Endothelial cell (in vitro differentiated cells): Measurements from ENCODE around the gene DIAPH2. TPM values are rescaled to one million over a fixed set of nuclear protein-coding genes. Genes with fewer than 3 reads are reported as not detected.
A peak's percentile ranks its signal among the peaks of the same experiment; 100 is the strongest.

Experiments
- DNase-seq: peaks from one replicate; pipeline ENCODE4 v3.0.0; 2021; ENCODE audit warnings: low spot score
- H3K27ac Mint-ChIP-seq: one replicate; pipeline ENCODE4 v1.8.0; 2021; ENCODE audit warnings: mixed read lengths, inconsistent platforms; ENCODE audit not compliant: unreplicated experiment
- H3K27me3 Mint-ChIP-seq: one replicate; pipeline ENCODE4 v1.8.0; 2021; ENCODE audit warnings: mild to moderate bottlenecking, moderate library complexity, mixed read lengths, inconsistent platforms; ENCODE audit not compliant: unreplicated experiment
- H3K36me3 Mint-ChIP-seq: one replicate; pipeline ENCODE4 v1.8.0; 2021; ENCODE audit warnings: mild to moderate bottlenecking, low read depth, mixed read lengths, inconsistent platforms; ENCODE audit not compliant: unreplicated experiment
- H3K4me1 Mint-ChIP-seq: one replicate; pipeline ENCODE4 v1.8.0; 2021; ENCODE audit warnings: mild to moderate bottlenecking, mixed read lengths, inconsistent platforms; ENCODE audit not compliant: unreplicated experiment
- H3K4me3 Mint-ChIP-seq: one replicate; pipeline ENCODE4 v1.8.0; 2021; ENCODE audit warnings: mild to moderate bottlenecking, mixed read lengths, inconsistent platforms; ENCODE audit not compliant: unreplicated experiment
- H3K9me3 Mint-ChIP-seq: one replicate; pipeline ENCODE4 v1.8.0; 2021; ENCODE audit warnings: mixed read lengths, inconsistent platforms; ENCODE audit not compliant: unreplicated experiment
- total RNA-seq: library from RNA; stranded (reverse); fragmentation: NEBNext Ultra II Directional; extraction: Animal tissue kit (Norgen Biotek cat#: 25700); gene quantifications from one replicate; pipeline ENCODE4 v1.2.1, GENCODE V29; 2021; ENCODE audit not compliant: unreplicated experiment
- TF ChIP-seq, protein P1 (sequence below): fragments of 200-600 bp; sonication (generic); IDR thresholded peaks from one replicate; pipeline ENCODE4 v1.5.0; 2021; ENCODE audit warnings: antibody characterized with exemption; ENCODE audit not compliant: unreplicated experiment

DIAPH2 gene
- total RNA-seq, 1 donor from 2014 or later: 45.3 TPM

- no peak overlapping the region for H3K4me3 Mint-ChIP-seq
Measured at GRCh38 chrX:97452283-97452682, 767.6 kb downstream of the DIAPH2 start.

DNA sequence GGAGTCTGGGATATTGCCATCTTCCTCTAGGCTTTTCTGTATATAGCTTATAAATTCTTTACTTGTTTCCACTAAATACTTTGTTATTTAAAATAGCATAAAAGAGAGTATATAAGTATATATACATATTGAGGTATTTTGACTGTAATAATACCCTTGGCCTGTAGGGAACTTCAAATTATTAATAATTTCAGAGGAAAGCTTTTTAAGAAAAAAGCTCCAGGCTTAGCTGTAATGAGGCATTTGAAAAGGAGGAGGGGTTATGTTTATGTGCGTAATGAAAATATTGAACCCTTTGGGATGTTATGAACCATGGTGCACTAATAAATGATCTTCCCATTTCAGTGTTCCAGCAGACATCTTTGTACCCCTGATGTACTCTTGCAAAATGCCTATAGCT is 777.1 kb downstream of the DIAPH2 start:
- no peak for DNase-seq
- Mint-ChIP-seq H3K36me3 (no peaks in the 10 kb centered on the region), H3K9me3 (no peaks in the 10 kb centered on the region), H3K4me1 (no peaks in the 10 kb centered on the region), H3K27me3 (peaks cover 2% of the 10 kb centered on the region), H3K4me3 (no peak overlapping the region), H3K27ac (no peak overlapping the region)
- TF ChIP-seq, protein P1, sequence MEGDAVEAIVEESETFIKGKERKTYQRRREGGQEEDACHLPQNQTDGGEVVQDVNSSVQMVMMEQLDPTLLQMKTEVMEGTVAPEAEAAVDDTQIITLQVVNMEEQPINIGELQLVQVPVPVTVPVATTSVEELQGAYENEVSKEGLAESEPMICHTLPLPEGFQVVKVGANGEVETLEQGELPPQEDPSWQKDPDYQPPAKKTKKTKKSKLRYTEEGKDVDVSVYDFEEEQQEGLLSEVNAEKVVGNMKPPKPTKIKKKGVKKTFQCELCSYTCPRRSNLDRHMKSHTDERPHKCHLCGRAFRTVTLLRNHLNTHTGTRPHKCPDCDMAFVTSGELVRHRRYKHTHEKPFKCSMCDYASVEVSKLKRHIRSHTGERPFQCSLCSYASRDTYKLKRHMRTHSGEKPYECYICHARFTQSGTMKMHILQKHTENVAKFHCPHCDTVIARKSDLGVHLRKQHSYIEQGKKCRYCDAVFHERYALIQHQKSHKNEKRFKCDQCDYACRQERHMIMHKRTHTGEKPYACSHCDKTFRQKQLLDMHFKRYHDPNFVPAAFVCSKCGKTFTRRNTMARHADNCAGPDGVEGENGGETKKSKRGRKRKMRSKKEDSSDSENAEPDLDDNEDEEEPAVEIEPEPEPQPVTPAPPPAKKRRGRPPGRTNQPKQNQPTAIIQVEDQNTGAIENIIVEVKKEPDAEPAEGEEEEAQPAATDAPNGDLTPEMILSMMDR: peak; percentile 46

More at GRCh38 chrX:97452283-97452682, 767.6 kb downstream of the DIAPH2 start:
- no peak for DNase-seq
- Mint-ChIP-seq H3K27me3 (no peaks in the 10 kb centered on the region), H3K27ac (no peak overlapping the region), H3K4me1 (peaks cover 4% of the 10 kb centered on the region), H3K36me3 (no peaks in the 10 kb centered on the region), H3K9me3 (no peaks in the 10 kb centered on the region)
- TF ChIP-seq, protein P1: no peak

GRCh38 chrX:97471071-97471470 is 786.4 kb downstream of the DIAPH2 start:
- TF ChIP-seq, protein P1: no peak
- H3K9me3 Mint-ChIP-seq: no peaks in the 10 kb centered on the region
- H3K4me1 Mint-ChIP-seq: no peaks in the 10 kb centered on the region
- no peak overlapping the region for H3K27ac Mint-ChIP-seq
- no peaks in the 10 kb centered on the region for H3K27me3 Mint-ChIP-seq
- no peak for DNase-seq
- H3K4me3 Mint-ChIP-seq: no peak overlapping the region
- no peaks in the 10 kb centered on the region for H3K36me3 Mint-ChIP-seq

DNA sequence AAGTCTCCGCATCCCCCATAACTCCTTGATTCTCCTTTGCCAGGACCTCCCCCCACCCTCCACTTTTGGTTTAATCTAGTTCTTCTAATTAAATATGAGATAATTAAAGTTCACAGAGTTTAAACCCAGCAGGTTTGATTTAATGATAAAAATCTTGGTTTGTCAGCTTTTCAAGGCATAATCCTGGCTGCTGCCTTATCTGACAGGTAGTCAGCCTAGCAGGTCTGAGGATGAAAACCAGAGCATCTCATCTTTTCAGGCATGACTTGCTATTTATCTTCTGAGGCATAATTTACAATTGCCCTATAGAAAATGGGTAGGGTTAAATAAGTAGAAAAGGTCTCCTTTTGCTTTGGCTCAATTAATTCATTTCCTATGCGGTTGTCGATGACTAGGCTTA is 790.3 kb downstream of the DIAPH2 start:
- H3K4me3 Mint-ChIP-seq: no peak overlapping the region
- no peaks in the 10 kb centered on the region for H3K36me3 Mint-ChIP-seq
- H3K27ac Mint-ChIP-seq: no peak overlapping the region
- no peaks in the 10 kb centered on the region for H3K4me1 Mint-ChIP-seq
- H3K27me3 Mint-ChIP-seq: peaks cover 2% of the 10 kb centered on the region
- no peaks in the 10 kb centered on the region for H3K9me3 Mint-ChIP-seq
- TF ChIP-seq, protein P1: no peak
- DNase-seq: no peak

GRCh38 chrX:97479106-97479890 is 794.7 kb downstream of the DIAPH2 start:
- H3K27me3 Mint-ChIP-seq: peaks cover 2% of the 10 kb centered on the region
- DNase-seq: no peak
- peaks cover 10% of the 10 kb centered on the region for H3K4me1 Mint-ChIP-seq
- TF ChIP-seq, protein P1: no peak
- H3K36me3 Mint-ChIP-seq: no peaks in the 10 kb centered on the region
- H3K9me3 Mint-ChIP-seq: no peaks in the 10 kb centered on the region
- no peak overlapping the region for H3K4me3 Mint-ChIP-seq
- H3K27ac Mint-ChIP-seq: no peak overlapping the region
